Lung (tissue), 12 donors: ENCODE data around the gene ZXDC. TPM values are rescaled to one million over a fixed set of nuclear protein-coding genes. Genes with fewer than 3 reads are reported as not detected.

ENCODE experiments used
- ATAC-seq: fragments of 200-7000 bp; cut with Tn5 transposase; one replicate; pipeline ENCODE4 v1.9.1; 2020; ENCODE audit warnings: moderate number of reproducible peaks; ENCODE audit not compliant: insufficient read depth, low FRiP score
- DNase-seq, 3 donors: peaks; one replicate each; pipeline ENCODE4 v3.0.0-alpha.2; 2013 to 2017
- H3K27ac ChIP-seq, 2 donors: one replicate each; pipeline ENCODE4 v1.5.1; 2013; ENCODE audit warnings: mild to moderate bottlenecking in 2 of 2, moderate library complexity in 2 of 2, control low read depth in 1 of 2, inconsistent platforms in 1 of 2, low read depth in 1 of 2, low read length in 1 of 2
- H3K27me3 ChIP-seq, 3 donors: one replicate each; pipeline ENCODE4 v1.5.1; 2013; ENCODE audit warnings: low read length in 2 of 3; ENCODE audit not compliant: control insufficient read depth in 3 of 3, insufficient read depth in 3 of 3
- H3K36me3 ChIP-seq, 4 donors: one replicate each; pipeline ENCODE4 v1.5.1; 2013; ENCODE audit warnings: low read length in 4 of 4, mild to moderate bottlenecking in 1 of 4, moderate library complexity in 1 of 4; ENCODE audit not compliant: control insufficient read depth in 4 of 4, insufficient read depth in 4 of 4
- H3K4me1 ChIP-seq, 5 donors: one replicate each; pipeline ENCODE4 v1.5.1; 2013; ENCODE audit warnings: low read length in 5 of 5, mild to moderate bottlenecking in 2 of 5, moderate library complexity in 1 of 5; ENCODE audit not compliant: control insufficient read depth in 5 of 5, insufficient read depth in 5 of 5
- H3K4me3 ChIP-seq: one replicate; pipeline ENCODE4 v1.5.1; 2013; ENCODE audit warnings: mild to moderate bottlenecking, control low read depth, moderate library complexity
- H3K9ac ChIP-seq, 2 donors: one replicate each; pipeline ENCODE4 v1.5.1; 2013; ENCODE audit warnings: low read length in 2 of 2, control low read depth in 1 of 2; ENCODE audit not compliant: insufficient read depth in 1 of 2
- H3K9me3 ChIP-seq, 4 donors: one replicate each; pipeline ENCODE4 v1.5.1; 2013; ENCODE audit warnings: low read length in 3 of 4, mild to moderate bottlenecking in 1 of 4, moderate library complexity in 1 of 4; ENCODE audit not compliant: control insufficient read depth in 4 of 4, insufficient read depth in 3 of 4
- WGBS, 2 donors: extraction: QIAGEN DNeasy Blood & Tissue Kit; methylation state at CpG; one replicate each; pipeline ENCODE4 v1.1.7; 2013; 5-methylcytosine and 5-hydroxymethylcytosine counted together
- polyA plus RNA-seq, 2 donors: library from polyadenylated mRNA; stranded (reverse); fragments of 200-250 nt; gene quantifications; one replicate each; pipeline ENCODE4 v1.2.1, GENCODE V29; 2013
- total RNA-seq, 2 donors: library from RNA; depleted of rRNA in 1 of 2; stranded (reverse); fragments of >200 nt in 1 of 2; gene quantifications; one replicate each; pipeline ENCODE4 v1.2.1, GENCODE V29; 2014 to 2021
- TF ChIP-seq, protein P1 (sequence below): IDR thresholded peaks from 2 replicates; pipeline ENCODE4 v1.5.1; 2012; ENCODE audit warnings: mild to moderate bottlenecking; ENCODE audit errors: control extremely low read depth, extremely low read depth
- donor health status: control.
- donor health status: control.
- donor health status: Bipolar disorder and iron deficiency.
- donor health status: healthy.
- donor health status: DM: yes; HTN: yes; CAD: no.

Gene ZXDC
- total and polyA plus RNA-seq, 4 donors, result 12.9 to 49.5 (median 29.8) TPM

DNA sequence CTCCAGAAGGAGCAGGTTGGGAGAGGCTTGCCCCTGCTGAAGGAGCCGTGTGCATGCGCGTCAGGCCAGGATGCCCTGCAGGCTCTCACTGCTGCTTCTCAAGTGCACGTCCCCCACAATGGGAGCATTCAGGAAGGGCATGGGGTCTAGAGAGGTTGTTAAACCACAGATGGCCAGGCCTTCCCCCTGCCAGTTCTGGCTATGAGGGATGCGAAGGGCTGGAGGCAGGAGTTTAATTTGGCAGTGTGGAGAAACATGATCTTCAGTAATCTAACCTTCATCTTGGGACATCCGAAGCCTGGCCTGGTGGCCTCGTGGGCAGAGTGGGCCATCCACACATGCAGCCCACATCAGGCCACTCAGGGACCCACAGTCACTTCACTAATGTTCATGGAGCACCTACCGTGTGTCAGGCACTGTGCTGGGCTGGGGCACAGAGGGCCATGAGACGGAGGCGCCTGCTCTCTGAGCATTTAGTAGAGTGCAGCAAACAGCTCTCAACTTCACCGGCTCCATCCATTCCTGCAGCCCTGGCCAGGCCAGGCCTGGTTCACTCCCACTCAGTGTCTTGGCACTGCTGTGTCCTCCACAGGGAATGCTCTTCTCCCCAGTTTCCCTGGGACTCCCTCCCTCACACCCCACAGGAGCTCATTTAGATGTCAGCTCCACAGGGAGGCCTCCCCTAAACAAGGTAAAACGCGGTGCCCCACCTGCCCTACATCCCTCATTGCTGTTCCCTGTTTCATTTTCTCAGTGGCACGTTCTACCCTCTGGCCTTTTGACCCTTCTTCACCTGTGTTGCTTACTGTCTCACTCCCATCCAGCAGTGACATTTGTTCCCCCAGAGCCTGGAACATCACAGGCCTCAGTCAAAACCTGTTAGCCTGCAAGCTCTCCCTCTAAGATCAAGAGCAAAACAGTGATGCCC, 77.0 kb downstream of the ZXDC start:
- ATAC-seq (no peak), DNase-seq (no peak)
- TF ChIP-seq, protein P1, sequence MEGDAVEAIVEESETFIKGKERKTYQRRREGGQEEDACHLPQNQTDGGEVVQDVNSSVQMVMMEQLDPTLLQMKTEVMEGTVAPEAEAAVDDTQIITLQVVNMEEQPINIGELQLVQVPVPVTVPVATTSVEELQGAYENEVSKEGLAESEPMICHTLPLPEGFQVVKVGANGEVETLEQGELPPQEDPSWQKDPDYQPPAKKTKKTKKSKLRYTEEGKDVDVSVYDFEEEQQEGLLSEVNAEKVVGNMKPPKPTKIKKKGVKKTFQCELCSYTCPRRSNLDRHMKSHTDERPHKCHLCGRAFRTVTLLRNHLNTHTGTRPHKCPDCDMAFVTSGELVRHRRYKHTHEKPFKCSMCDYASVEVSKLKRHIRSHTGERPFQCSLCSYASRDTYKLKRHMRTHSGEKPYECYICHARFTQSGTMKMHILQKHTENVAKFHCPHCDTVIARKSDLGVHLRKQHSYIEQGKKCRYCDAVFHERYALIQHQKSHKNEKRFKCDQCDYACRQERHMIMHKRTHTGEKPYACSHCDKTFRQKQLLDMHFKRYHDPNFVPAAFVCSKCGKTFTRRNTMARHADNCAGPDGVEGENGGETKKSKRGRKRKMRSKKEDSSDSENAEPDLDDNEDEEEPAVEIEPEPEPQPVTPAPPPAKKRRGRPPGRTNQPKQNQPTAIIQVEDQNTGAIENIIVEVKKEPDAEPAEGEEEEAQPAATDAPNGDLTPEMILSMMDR, result no peak
- Histone ChIP-seq H3K27me3 (peaks cover 0 to 2% (median under 1%) of the 10 kb centered on the region in 3 donors), H3K9ac (no peak overlapping the region), H3K4me3 (no peak overlapping the region), H3K9me3 (peaks cover 0 to 3% (median 1%) of the 10 kb centered on the region in 4 donors), H3K27ac (no peak overlapping the region), H3K4me1 (peaks cover 0 to 3% (median 0%) of the 10 kb centered on the region in 5 donors), H3K36me3 (no peaks in the 10 kb centered on the region)
- 90 to 91% methylated on average over 14 of the region's 14 CpGs for WGBS, 2 donors

DNA sequence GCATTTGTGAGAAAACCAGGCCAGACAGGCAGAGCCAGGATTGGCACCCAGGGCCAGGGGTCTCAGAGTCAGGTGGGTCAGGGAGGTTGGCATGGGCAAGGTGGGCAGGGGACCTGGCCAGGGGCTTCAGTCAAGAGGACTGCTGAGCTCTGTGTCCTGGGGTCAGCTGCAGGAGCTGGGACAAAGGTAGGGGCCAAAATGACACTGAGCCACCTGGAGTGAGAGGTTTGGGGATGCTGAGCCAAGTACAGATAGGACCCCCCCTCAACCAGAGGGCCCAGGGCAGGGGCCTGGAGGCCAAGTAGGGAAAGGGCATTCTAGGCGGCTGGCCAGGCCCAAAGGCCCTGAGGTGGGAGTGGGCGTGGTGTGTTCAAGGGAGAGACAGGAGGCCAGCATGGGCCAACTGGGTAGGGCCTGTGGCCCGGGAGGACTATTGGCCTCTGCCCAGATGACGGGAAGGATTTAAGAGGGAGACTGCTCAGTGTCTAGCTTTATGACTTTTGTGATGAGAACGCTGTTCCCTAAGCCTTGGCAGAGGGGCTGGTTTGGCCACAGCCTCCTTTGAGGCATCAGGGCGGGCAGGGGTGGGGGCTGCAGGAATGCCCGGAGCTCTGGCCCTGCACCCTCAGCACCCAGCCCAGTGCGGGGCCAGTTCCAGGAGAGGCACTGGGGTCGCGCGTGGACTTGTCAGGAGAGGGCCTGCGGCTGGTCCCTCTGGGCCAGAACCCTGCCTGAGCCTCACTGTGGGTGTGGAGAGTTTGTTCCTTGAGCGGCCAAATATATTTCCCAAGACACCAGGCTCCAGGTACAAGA, 77.9 kb downstream of the ZXDC start:
- WGBS, 2 donors, result 93 to 94% methylated on average over 12 to 13 of the region's 13 CpGs
- no peaks in the 10 kb centered on the region for H3K36me3 ChIP-seq
- H3K27me3 ChIP-seq, result peaks cover 0 to 2% (median 2%) of the 10 kb centered on the region in 3 donors
- H3K27ac ChIP-seq, result no peak overlapping the region
- ATAC-seq (no peak), DNase-seq (no peak)
- H3K4me3 ChIP-seq, result no peak overlapping the region
- TF ChIP-seq, protein P1, result no peak
- H3K9ac ChIP-seq, result no peak overlapping the region
- H3K9me3 ChIP-seq, result peaks cover 0 to 3% (median 1%) of the 10 kb centered on the region in 4 donors
- peaks cover 0 to 3% (median 0%) of the 10 kb centered on the region in 5 donors for H3K4me1 ChIP-seq

DNA sequence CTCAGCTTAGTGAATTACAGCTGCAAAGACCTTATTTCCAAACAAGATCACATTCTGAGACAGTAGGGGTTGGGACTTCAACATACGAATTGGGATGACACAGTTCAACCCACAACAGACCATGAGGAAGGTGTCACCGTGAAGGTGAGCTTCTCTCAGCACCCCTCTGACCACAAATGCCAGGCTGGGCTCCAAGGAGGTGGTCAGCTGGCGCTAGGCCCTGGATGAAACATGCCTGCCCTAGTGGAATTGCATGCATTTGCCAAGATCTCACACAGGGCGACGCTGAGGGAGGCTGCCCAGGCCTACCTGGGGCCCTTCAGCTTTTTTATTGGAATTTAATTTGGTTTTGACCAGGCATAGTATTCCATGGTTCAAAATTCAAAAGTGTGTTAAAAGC, 79.2 kb downstream of the ZXDC start:
- Histone ChIP-seq H3K27me3 (peaks cover 0 to 2% (median 2%) of the 10 kb centered on the region in 3 donors), H3K27ac (no peak overlapping the region), H3K4me3 (no peak overlapping the region), H3K9me3 (peaks cover 0 to 3% (median 1%) of the 10 kb centered on the region in 4 donors), H3K36me3 (no peaks in the 10 kb centered on the region), H3K9ac (no peak overlapping the region), H3K4me1 (peaks cover 0 to 3% (median 0%) of the 10 kb centered on the region in 5 donors)
- TF ChIP-seq, protein P1, result no peak
- 92 to 93% methylated on average over 5 of the region's 5 CpGs for WGBS, 2 donors
- ATAC-seq (no peak), DNase-seq (no peak)
